ENCODE results near the gene RPS29. TPM values are rescaled to one million over a fixed set of nuclear protein-coding genes. Genes with fewer than 3 reads are reported as not detected.

Gene RPS29
- total and polyA plus RNA-seq, 2 donors from 2014 or later = 1,054 to 2,862 TPM

GRCh38 chr14:49598485-49599300 lies 12.5 kb upstream of the RPS29 start, which contains the start of gene LRR1:
TSS of gene LRR1 (plus strand) at chr14:49598940. CDS start at chr14:49599021, 81 bp downstream.
- no peaks in the 10 kb centered on the region for H3K36me3 ChIP-seq (ENCODE audit: control insufficient read depth in 2 of 3, insufficient read depth in 3 of 3, low read length in 3 of 3)
- no peaks in the 10 kb centered on the region for H3K9me3 ChIP-seq (ENCODE audit: control insufficient read depth in 2 of 3, insufficient read depth in 1 of 3, low read length in 3 of 3)
- H3K27me3 ChIP-seq (ENCODE audit: control insufficient read depth, insufficient read depth, low read length) = no peaks in the 10 kb centered on the region
- peak within 1 kb of the TSS; percentile 92 to 97 (median 96) for H3K4me3 ChIP-seq (ENCODE audit: low read length in 3 of 3)
- H3K4me1 ChIP-seq (ENCODE audit: control insufficient read depth in 2 of 3, insufficient read depth in 2 of 3, low read depth in 1 of 3, low read length in 3 of 3) = peaks cover 0 to 3% (median 0%) of the 10 kb centered on the region in 3 donors
- TF ChIP-seq CTCF (IDR thresholded peaks at IDR 0.05; ENCODE audit: borderline replicate concordance, extremely low read depth, insufficient read depth) = no peak
- H3K27ac ChIP-seq (ENCODE audit: low read depth in 2 of 2, low read length in 2 of 2) = peak within 1 kb of the TSS; percentile 95 to 97
- intact Hi-C loops (cut with DNase I) = no loop called here
- peak within 1 kb of the TSS; percentile 75 to 99 (median 89) for H3K9ac ChIP-seq (ENCODE audit: low read length in 3 of 3)
- FAIRE-seq (no peak), DNase-seq (peak; percentile 91 to 95 (median 93))

GRCh38 chr14:49598189-49598484 lies 12.0 kb upstream of the RPS29 start:
- Histone ChIP-seq H3K4me3 (ENCODE audit: low read length in 3 of 3) (peak overlapping the region; percentile 92 to 97 (median 96)), H3K27me3 (ENCODE audit: control insufficient read depth, insufficient read depth, low read length) (no peaks in the 10 kb centered on the region), H3K9me3 (ENCODE audit: control insufficient read depth in 2 of 3, insufficient read depth in 1 of 3, low read length in 3 of 3) (no peaks in the 10 kb centered on the region), H3K9ac (ENCODE audit: low read length in 3 of 3) (peak overlapping the region; percentile 75 to 99 (median 89)), H3K27ac (ENCODE audit: low read depth in 2 of 2, low read length in 2 of 2) (peak overlapping the region; percentile 95 to 97), H3K36me3 (ENCODE audit: control insufficient read depth in 2 of 3, insufficient read depth in 3 of 3, low read length in 3 of 3) (no peaks in the 10 kb centered on the region), H3K4me1 (ENCODE audit: control insufficient read depth in 2 of 3, insufficient read depth in 2 of 3, low read depth in 1 of 3, low read length in 3 of 3) (peaks cover 0 to 3% (median 0%) of the 10 kb centered on the region in 3 donors)
- intact Hi-C loops (cut with DNase I) = no loop called here
- no peak for TF ChIP-seq CTCF (IDR thresholded peaks at IDR 0.05; ENCODE audit: borderline replicate concordance, extremely low read depth, insufficient read depth)
- FAIRE-seq (no peak), DNase-seq (no peak)

- Histone ChIP-seq H3K27ac (ENCODE audit: low read depth in 2 of 2, low read length in 2 of 2) (no peak overlapping the region), H3K4me1 (ENCODE audit: control insufficient read depth in 2 of 3, insufficient read depth in 2 of 3, low read depth in 1 of 3, low read length in 3 of 3) (peaks cover 0 to 3% (median 0%) of the 10 kb centered on the region in 3 donors), H3K9me3 (ENCODE audit: control insufficient read depth in 2 of 3, insufficient read depth in 1 of 3, low read length in 3 of 3) (no peaks in the 10 kb centered on the region), H3K36me3 (ENCODE audit: control insufficient read depth in 2 of 3, insufficient read depth in 3 of 3, low read length in 3 of 3) (no peaks in the 10 kb centered on the region), H3K9ac (ENCODE audit: low read length in 3 of 3) (no peak overlapping the region), H3K27me3 (ENCODE audit: control insufficient read depth, insufficient read depth, low read length) (no peaks in the 10 kb centered on the region), H3K4me3 (ENCODE audit: low read length in 3 of 3) (no peak overlapping the region)
- intact Hi-C loops (cut with DNase I) = no loop called here
- no peak for TF ChIP-seq CTCF (IDR thresholded peaks at IDR 0.05; ENCODE audit: borderline replicate concordance, extremely low read depth, insufficient read depth)
- peak in 2 of 5 donors; percentile 16 to 53 for DNase-seq
- FAIRE-seq = no peak
Measured at GRCh38 chr14:49594347-49595091, 8.3 kb upstream of the RPS29 start.
